Dendritic cell treated with granulocyte-macrophage colony-stimulating factor and Interleukin-4, amounts not matched to agents 40 ng/mL and 50 ng/mL, for 4 days (primary cell): ENCODE data around the gene SEPHS2.
"Not testable (repeated sequence)": the region's sequence is repeated elsewhere in the genome, so short reads cannot be mapped to it uniquely, and the experiment has no call there.

Experiments used
- H3K27ac Mint-ChIP-seq: one replicate; pipeline ENCODE4 v1.8.0; 2022; ENCODE audit warnings: mild to moderate bottlenecking, mixed read lengths
- H3K27me3 Mint-ChIP-seq: one replicate; pipeline ENCODE4 v1.8.0; 2022; ENCODE audit warnings: mild to moderate bottlenecking, mixed read lengths
- H3K36me3 Mint-ChIP-seq: one replicate; pipeline ENCODE4 v1.8.0; 2022; ENCODE audit warnings: low read depth, mixed read lengths
- H3K4me1 Mint-ChIP-seq: one replicate; pipeline ENCODE4 v1.8.0; 2022; ENCODE audit warnings: low read depth, mixed read lengths
- H3K4me3 Mint-ChIP-seq: one replicate; pipeline ENCODE4 v1.8.0; 2022; ENCODE audit warnings: mild to moderate bottlenecking, moderate library complexity, mixed read lengths
- H3K9me3 Mint-ChIP-seq: one replicate; pipeline ENCODE4 v1.8.0; 2022; ENCODE audit warnings: mixed read lengths
- intact Hi-C: fragments of 100-400 bp; cut with micrococcal nuclease; formaldehyde crosslinking; loops from one replicate; pipeline ENCODE4 v1.15.0; 2022

SEPHS2 gene

DNA sequence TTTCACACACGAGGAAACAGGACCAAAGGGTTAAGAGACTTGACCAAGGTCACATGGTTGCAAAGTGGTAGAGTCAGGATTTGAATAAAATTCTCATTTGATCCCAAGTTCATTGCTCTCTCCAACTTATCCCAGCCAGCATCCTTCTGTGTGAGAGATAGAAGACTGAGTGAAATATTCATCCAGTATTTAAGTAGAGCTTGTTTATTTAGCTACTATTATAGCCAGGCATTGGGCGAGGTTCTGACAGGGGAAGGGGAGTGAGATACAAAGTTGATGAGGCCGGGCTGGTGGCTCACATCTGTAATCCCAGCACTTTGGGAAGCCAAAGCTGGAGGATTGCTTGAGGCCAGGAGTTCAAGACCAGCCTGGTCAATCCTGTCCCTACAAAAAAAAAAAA, 31.3 kb upstream of the SEPHS2 start:
- peak overlapping the region; percentile 78 for H3K27ac Mint-ChIP-seq
- H3K27me3 Mint-ChIP-seq: no peaks in the 10 kb centered on the region
- H3K9me3 Mint-ChIP-seq: no peaks in the 10 kb centered on the region
- peaks cover 86% of the 10 kb centered on the region for H3K4me1 Mint-ChIP-seq
- H3K4me3 Mint-ChIP-seq: no peak overlapping the region
- intact Hi-C loops: no loop called here
- H3K36me3 Mint-ChIP-seq: peaks cover 56% of the 10 kb centered on the region

DNA sequence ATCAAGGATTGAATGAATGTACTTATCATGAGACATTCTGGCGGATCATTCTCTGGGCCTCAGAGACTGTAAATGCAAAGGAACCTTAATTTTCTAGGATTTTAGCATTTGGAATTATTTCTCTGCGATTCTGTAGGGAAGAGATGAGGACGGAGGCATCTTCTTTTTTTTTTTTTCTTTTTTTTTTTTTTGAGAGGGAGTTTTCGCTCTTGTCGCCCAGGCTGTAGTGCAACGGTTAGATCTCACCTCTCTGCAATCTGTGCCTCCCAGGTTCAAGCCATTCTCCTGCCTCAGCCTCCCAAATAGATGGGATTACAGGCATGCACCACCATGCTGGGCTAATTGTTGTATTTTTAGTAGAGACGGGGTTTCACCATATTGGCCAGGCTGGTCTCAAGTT, 29.0 kb upstream of the SEPHS2 start:
- intact Hi-C loops: no loop called here
- no peaks in the 10 kb centered on the region for H3K9me3 Mint-ChIP-seq
- H3K4me1 Mint-ChIP-seq: peaks cover 80% of the 10 kb centered on the region
- H3K27ac Mint-ChIP-seq: peak overlapping the region; percentile 84
- peaks cover 34% of the 10 kb centered on the region for H3K36me3 Mint-ChIP-seq
- no peaks in the 10 kb centered on the region for H3K27me3 Mint-ChIP-seq
- H3K4me3 Mint-ChIP-seq: no peak overlapping the region

DNA sequence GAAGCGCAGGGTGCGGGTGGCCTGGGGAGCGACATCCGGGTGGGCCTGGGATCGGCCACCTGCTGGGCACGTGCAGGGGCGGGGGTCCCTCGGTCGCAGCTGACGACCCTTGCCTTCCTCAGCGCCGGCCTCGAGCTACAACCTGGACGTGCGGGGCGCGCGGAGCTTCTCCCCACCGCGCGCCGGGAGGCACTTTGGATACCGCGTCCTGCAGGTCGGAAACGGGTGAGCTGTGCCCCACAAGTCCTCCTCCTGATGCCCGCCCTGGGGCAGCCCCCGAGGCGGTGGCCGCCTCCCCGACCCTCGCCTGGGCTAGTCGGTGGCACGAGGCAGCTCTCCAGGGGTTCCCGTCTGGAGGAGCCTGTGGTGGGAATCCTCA, 28.4 kb upstream of the SEPHS2 start:
- H3K4me3 Mint-ChIP-seq: peak overlapping the region; percentile 67
- peaks cover 34% of the 10 kb centered on the region for H3K36me3 Mint-ChIP-seq
- H3K9me3 Mint-ChIP-seq: no peaks in the 10 kb centered on the region
- intact Hi-C loops: no loop called here
- H3K27me3 Mint-ChIP-seq: no peaks in the 10 kb centered on the region
- peak overlapping the region; percentile 84 for H3K27ac Mint-ChIP-seq
- peaks cover 82% of the 10 kb centered on the region for H3K4me1 Mint-ChIP-seq

DNA sequence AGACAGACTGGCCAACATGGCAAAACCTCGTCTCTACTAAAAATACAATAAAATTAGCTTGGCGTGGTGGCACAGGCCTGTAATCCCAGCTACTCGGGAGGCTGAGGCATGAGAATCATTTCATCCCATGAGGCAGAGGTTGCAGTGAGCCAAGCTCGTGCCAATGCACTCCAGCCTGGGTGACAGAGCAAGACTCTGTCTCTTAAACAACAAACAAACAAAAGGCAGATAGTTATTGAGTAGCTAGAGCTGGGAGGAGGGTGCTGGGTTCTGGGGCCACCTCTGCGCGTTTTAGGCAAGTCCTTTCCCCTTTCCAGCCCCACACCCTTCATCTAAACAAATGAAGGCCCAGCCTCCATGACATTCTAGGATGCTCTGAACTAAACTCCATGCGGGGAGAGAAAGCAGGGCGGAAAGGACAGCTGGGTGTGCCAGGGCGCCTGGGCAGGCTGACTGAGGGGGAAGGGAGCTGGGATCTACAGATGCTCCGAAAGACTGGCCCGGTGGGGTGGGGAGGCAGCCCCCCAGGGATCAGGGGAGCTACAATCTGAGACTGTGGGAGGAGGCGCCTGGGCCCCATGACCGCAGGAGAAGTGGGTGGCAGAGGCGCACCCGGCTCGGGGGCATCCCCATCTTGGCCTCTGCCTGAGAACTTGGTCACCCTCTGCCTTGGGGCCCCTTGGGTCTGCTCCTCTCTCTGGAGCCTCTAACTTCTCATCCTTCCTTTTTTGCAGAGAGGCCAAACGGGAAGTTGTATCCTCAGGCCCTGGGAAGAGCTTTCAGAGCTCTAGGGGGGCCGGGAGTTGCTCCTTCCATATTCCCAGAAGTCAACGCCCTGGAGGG, 27.8 kb upstream of the SEPHS2 start:
- peaks cover 76% of the 10 kb centered on the region for H3K4me1 Mint-ChIP-seq
- H3K36me3 Mint-ChIP-seq: peaks cover 34% of the 10 kb centered on the region
- H3K4me3 Mint-ChIP-seq: peak overlapping the region; percentile 67
- no peaks in the 10 kb centered on the region for H3K9me3 Mint-ChIP-seq
- H3K27ac Mint-ChIP-seq: peak overlapping the region; percentile 84
- intact Hi-C loops: loop anchor here (2.0 kb wide), 1 partner anchor 15 kb away; no protein-coding TSS in a partner anchor
- H3K27me3 Mint-ChIP-seq: no peaks in the 10 kb centered on the region

DNA sequence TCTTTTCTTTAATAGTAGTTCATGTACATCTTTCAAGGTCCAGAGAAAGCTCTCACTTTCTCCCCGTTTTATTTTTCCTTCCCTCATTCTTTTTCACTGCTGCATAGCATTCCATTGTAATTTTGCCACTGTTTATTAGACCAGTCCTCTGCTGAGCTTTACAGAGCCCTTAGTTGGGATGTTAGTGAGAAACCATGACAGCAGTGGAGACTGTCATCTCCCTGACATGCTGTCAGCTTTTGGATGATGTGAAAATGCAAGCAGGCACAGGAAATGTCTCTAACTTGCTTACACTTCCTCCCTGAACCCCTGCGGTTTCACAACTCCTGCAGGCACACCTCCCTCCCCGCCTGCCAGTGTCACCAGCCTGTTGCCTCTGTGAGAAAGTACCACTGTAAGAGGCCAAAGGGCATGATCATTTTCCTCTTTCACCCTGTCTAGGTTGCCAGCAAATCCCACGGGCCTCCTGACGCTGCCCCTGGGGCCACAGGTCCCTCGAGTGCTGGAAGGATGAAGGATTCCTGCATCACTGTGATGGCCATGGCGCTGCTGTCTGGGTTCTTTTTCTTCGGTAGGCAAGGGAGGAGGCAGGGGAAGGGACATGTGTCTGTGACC, 26.8 kb upstream of the SEPHS2 start, which contains the start of gene ITGAL:
Gene ITGAL (plus strand): TSS at position 415 of the 615 bp plus-strand sequence. CDS start 96 bp downstream, at position 511.
- intact Hi-C loops: loop anchor here (2.0 kb wide), 1 partner anchor 14 kb away; no protein-coding TSS in a partner anchor
- no peaks in the 10 kb centered on the region for H3K27me3 Mint-ChIP-seq
- peak within 1 kb of the TSS; percentile 84 for H3K27ac Mint-ChIP-seq
- peak within 1 kb of the TSS; percentile 67 for H3K4me3 Mint-ChIP-seq
- peaks cover 66% of the 10 kb centered on the region for H3K4me1 Mint-ChIP-seq
- H3K9me3 Mint-ChIP-seq: no peaks in the 10 kb centered on the region
- H3K36me3 Mint-ChIP-seq: peaks cover 28% of the 10 kb centered on the region

DNA sequence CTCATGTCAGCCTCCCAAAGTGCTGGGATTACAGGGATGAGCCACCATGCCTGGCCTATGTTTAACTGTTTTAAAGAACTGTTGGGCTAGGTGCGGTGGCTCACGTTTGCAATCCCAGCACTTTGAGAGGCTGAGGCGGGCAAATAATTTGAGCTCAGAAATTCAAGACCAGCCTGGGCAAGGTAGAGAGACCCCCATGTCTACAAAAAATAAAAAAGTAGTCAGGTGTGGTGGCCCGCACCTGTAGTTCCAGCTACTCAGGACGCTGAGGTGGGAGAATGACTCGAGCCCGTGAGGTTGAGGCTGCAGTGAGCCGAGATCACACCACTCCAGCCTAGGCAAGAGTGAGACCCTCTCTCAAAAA, 24.9 kb upstream of the SEPHS2 start:
- Mint-ChIP-seq H3K27me3 (no peaks in the 10 kb centered on the region), H3K4me1 (peaks cover 58% of the 10 kb centered on the region), H3K4me3 (no peak overlapping the region), H3K9me3 (no peaks in the 10 kb centered on the region), H3K36me3 (peaks cover 14% of the 10 kb centered on the region), H3K27ac (no peak overlapping the region)
- intact Hi-C loops: no loop called here

DNA sequence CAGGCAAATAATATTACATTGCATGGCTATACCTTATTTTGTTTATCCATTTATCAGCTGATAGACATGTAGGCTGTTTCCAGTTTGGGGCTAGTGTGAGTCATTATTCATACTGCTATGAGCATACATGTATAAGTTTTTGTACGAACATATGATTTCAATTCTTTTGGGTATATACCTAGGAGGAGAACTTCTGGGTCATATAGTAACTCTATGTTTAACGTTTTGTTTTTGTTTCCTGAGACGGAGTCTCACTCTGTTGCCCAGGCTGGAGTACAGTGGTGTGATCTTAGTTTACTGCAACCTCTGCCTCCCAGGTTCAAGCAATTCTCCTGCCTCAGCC, 24.5 kb upstream of the SEPHS2 start:
- Mint-ChIP-seq H3K36me3 (peaks cover 10% of the 10 kb centered on the region), H3K27ac (peak overlapping the region; percentile 60), H3K9me3 (no peaks in the 10 kb centered on the region), H3K4me3 (no peak overlapping the region), H3K4me1 (peaks cover 56% of the 10 kb centered on the region), H3K27me3 (no peaks in the 10 kb centered on the region)
- intact Hi-C loops: no loop called here

DNA sequence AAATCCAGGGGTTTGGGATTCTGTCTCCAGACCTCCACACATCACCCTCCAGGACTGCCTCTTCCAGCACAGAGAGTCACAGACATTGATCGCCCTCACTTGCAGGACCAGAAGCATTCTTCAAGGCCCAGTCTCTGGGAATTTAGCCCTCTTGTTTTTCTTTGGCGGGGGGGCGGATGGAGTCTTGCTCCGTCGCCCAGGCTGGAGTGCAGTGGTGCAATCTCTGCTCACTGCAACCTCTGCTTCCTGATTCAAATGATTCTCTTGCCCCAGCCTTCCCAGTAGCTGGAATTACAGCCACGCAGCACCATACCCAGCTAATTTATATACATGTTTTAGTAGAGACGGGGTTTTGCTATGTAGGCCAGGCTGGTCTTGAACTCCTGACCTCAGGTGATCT, 18.4 kb upstream of the SEPHS2 start:
- intact Hi-C loops: no loop called here
- peak overlapping the region; percentile 48 for H3K27ac Mint-ChIP-seq
- no peaks in the 10 kb centered on the region for H3K36me3 Mint-ChIP-seq
- H3K4me3 Mint-ChIP-seq: no peak overlapping the region
- no peaks in the 10 kb centered on the region for H3K27me3 Mint-ChIP-seq
- H3K4me1 Mint-ChIP-seq: peaks cover 36% of the 10 kb centered on the region
- H3K9me3 Mint-ChIP-seq: no peaks in the 10 kb centered on the region

DNA sequence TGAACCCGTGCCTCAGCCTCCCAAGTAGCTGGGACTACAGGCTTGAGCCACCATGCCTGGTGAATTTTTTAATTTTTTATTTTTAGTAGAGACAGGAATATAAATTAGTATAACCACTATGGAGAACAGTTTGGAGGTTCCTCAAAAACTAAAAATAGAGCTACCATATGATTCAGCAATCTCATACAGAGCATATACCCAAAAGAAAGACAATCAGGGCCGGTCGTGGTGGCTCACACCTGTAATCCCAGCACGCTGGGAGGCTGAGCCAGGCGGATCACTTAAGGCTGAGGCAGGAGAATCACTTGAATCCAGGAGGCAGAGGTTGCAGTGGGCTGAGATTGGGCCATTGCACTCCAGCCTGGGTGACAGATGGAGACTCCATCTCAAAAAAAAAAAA, 15.8 kb upstream of the SEPHS2 start:
- intact Hi-C loops, H3K9me3 Mint-ChIP-seq, H3K36me3 Mint-ChIP-seq, H3K27me3 Mint-ChIP-seq: not testable (repeated sequence)
- Mint-ChIP-seq H3K4me3 (peak overlapping the region; percentile 52), H3K27ac (peak overlapping the region; percentile 75), H3K4me1 (peaks cover 61% of the 10 kb centered on the region)

DNA sequence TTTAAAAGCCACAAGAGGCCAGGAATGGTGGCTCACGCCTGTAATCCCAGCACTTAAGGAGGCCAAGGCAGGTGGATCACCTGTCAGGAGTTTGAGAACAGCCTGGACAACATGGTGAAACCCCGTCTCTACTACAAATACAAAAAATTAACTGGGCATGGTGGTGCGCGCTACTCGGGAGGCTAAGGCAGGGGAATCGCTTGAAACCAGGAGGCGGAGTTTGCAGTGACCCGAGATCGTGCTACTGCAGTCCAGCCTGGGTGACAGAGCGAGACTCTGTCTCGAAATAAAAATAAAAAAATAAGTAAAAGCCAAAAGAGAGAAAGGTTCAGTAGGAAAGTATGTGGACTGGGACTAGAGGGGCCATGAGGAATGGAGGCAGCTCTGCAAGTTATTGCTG, 13.8 kb upstream of the SEPHS2 start:
- Mint-ChIP-seq H3K4me1 (peaks cover 54% of the 10 kb centered on the region), H3K4me3 (peak overlapping the region; percentile 2), H3K27me3 (no peaks in the 10 kb centered on the region), H3K36me3 (no peaks in the 10 kb centered on the region), H3K27ac (peak overlapping the region; percentile 92), H3K9me3 (no peaks in the 10 kb centered on the region)
- intact Hi-C loops: loop anchor here (2.0 kb wide), 1 partner anchor 13 kb away; the partner anchor contains the start of gene ITGAL

DNA sequence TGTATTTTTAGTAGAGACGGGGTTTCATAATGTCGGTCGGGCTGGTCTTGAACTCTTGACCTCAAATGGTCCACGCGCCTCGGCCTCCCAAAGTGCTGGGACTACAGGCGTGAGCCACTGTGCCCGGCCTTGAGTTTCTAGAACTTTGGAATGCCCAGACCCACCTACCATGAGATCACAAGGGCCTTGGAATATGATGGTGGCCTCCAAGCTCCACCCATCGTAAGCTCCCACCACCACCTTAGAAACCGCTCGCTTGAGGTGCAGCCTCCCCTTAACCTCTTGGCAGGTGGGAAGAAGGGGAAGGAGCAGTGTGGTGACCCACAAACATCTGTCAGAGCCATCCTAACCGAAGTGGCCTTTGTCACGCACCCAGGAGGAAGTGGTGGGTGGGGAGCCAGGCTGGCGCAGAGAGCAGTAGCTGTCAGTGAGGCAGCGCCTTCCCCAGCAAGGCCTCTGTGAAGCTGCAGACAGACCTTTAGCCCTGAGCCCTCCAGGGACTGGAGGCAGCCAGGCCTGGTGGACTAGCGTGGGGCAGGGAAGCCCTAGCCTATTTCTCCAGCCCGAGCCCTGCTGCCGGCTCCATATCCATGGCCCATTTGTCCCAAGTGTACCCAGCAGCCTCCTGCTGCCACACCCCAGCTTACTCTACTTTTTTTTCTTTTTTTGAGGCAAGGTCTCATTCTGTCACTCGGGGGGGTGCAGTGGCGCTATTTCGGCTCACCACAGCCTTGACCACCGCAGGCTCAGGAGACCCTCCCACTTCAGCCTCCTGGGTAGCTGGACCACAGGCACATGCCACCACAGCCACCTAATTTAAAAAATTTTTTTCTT, 13.1 kb upstream of the SEPHS2 start:
- Mint-ChIP-seq H3K4me3 (peak overlapping the region; percentile 30), H3K27ac (peak overlapping the region; percentile 92), H3K9me3 (no peaks in the 10 kb centered on the region), H3K27me3 (no peaks in the 10 kb centered on the region), H3K36me3 (no peaks in the 10 kb centered on the region), H3K4me1 (peaks cover 52% of the 10 kb centered on the region)
- intact Hi-C loops: loop anchor here (2.0 kb wide), 1 partner anchor 14 kb away; the partner anchor contains the start of gene ITGAL

DNA sequence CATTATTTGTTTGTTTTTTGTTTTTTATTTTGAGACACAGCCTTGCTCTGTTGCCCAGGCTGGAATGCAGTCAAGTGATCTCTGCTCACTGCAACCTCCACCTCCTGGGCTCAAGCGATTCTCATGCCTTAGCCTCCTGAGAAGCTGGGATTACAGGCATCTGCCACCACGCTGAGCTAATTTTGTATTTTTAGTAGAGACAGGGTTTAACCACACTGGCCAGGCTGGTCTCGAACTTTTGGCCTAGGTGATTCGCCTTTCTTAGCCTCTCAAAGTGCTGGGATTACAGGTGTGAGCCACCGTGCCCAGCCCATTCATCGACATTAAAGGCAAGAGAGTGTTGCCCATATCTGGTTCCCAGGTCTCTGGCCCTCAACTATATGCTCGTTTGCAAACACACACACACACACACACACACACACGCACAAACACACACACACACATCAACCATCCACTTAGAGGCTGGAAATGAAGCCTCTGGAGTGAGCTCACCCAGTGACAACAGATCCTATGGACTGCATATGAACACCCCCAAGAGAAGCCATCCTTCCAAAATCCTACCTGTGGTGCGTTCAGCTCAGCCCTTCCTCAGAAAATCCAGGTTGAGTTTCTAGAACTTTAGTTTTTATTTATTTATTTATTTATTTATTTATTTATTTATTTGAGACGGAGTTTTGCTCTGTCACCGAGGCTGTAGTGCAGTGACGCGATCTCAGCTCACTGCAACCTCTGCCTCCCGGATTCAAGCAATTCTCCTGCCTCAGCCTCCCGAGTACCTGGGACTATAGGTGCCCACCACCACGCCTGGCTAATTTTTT, 12.3 kb upstream of the SEPHS2 start:
- Mint-ChIP-seq H3K9me3 (no peaks in the 10 kb centered on the region), H3K4me3 (no peak overlapping the region), H3K27ac (peak overlapping the region; percentile 92), H3K27me3 (no peaks in the 10 kb centered on the region), H3K4me1 (peaks cover 53% of the 10 kb centered on the region), H3K36me3 (no peaks in the 10 kb centered on the region)
- intact Hi-C loops: loop anchor here (2.0 kb wide), 1 partner anchor 15 kb away; the partner anchor contains the start of gene ITGAL

DNA sequence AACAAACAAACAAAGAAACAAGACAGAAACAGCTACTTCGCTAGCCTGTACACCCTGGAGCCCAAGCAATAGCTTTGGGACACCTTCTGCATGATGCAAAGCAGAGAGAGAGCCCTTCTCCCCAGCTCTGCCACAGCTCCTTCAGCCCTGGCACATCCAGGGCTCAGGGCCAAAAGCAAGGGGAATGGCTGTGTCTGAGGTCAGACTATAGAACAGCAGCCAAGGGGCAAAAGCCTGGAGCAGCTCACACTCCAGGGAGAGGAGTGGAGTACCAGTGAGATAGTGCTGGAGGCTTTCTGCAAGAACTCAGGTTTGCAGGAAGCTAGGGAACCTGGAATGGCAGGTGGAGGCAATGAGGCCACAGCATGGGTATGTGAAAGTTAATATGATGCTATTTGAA, 11.6 kb upstream of the SEPHS2 start:
- intact Hi-C loops: no loop called here
- peak overlapping the region; percentile 92 for H3K27ac Mint-ChIP-seq
- no peaks in the 10 kb centered on the region for H3K27me3 Mint-ChIP-seq
- no peak overlapping the region for H3K4me3 Mint-ChIP-seq
- H3K9me3 Mint-ChIP-seq: no peaks in the 10 kb centered on the region
- peaks cover 60% of the 10 kb centered on the region for H3K4me1 Mint-ChIP-seq
- H3K36me3 Mint-ChIP-seq: no peaks in the 10 kb centered on the region
